ENCODE results near the gene DIP2C. TPM values are rescaled to one million over a fixed set of nuclear protein-coding genes. Genes with fewer than 3 reads are reported as not detected.

Gene DIP2C
- total RNA-seq, 1 experiment from 2014 or later = 11.0 TPM

- ATAC-seq (no peak), DNase-seq (ENCODE audit: low spot score) (no peak)
- Mint-ChIP-seq H3K27me3 (ENCODE audit: low read depth) (no peaks in the 10 kb centered on the region), H3K4me3 (no peak overlapping the region), H3K36me3 (peaks cover 3% of the 10 kb centered on the region; the same call in 1 of the 2 replicates), H3K9me3 (no peaks in the 10 kb centered on the region), H3K4me1 (no peaks in the 10 kb centered on the region), H3K27ac (no peak overlapping the region; the same call in 1 of the 2 replicates)
- TF ChIP-seq E2F4 (CRISPR knock-in tag; IDR thresholded peaks at IDR 0.05; ENCODE audit: borderline replicate concordance, low read depth) = no peak
- no peak for TF ChIP-seq ZNF396 (CRISPR knock-in tag; IDR thresholded peaks at IDR 0.05; ENCODE audit: borderline replicate concordance)
- TF ChIP-seq NFYB (CRISPR knock-in tag; conservative IDR thresholded peaks at IDR 0.05; ENCODE audit: low read depth) = no peak
- TF ChIP-seq AFF4 (CRISPR knock-in tag; IDR thresholded peaks at IDR 0.05; ENCODE audit: borderline replicate concordance) = no peak
- no peak for TF ChIP-seq MAX (CRISPR knock-in tag; IDR thresholded peaks at IDR 0.05)
- TF ChIP-seq ZNF416 (CRISPR knock-in tag; IDR thresholded peaks at IDR 0.05) = no peak
- ChIA-PET POLR2A (no interaction called here), CTCF (interaction anchor here (0.9 kb wide), 1 partner anchor 9 kb away, joined by 3 read pairs; no protein-coding TSS in a partner anchor)
These were observed 303.7 kb downstream of the DIP2C start for GRCh38 chr10:385571-386300.

GRCh38 chr10:384538-385305, 304.7 kb downstream of the DIP2C start:
- no peak for ATAC-seq
- Mint-ChIP-seq H3K27me3 (ENCODE audit: low read depth) (no peaks in the 10 kb centered on the region), H3K36me3 (peaks cover 3% of the 10 kb centered on the region; the same call in 1 of the 2 replicates), H3K4me1 (no peaks in the 10 kb centered on the region), H3K27ac (no peak overlapping the region), H3K9me3 (no peaks in the 10 kb centered on the region), H3K4me3 (no peak overlapping the region)
- no peak for DNase-seq (ENCODE audit: low spot score)
- POLR2A ChIA-PET = no interaction called here
- TF ChIP-seq PREB (CRISPR knock-in tag; IDR thresholded peaks at IDR 0.05; ENCODE audit: borderline replicate concordance) (no peak), ZNF396 (CRISPR knock-in tag; IDR thresholded peaks at IDR 0.05; ENCODE audit: borderline replicate concordance) (no peak)
- CTCF ChIA-PET = no interaction called here

GRCh38 chr10:383519-383918, 305.9 kb downstream of the DIP2C start:
- DNase-seq (ENCODE audit: low spot score) (no peak), ATAC-seq (no peak)
- ChIA-PET CTCF (no interaction called here), POLR2A (no interaction called here)
- Mint-ChIP-seq H3K36me3 (peaks cover 4% of the 10 kb centered on the region; the same call in 1 of the 2 replicates), H3K4me3 (no peak overlapping the region), H3K27me3 (ENCODE audit: low read depth) (no peaks in the 10 kb centered on the region), H3K9me3 (peaks cover 2% of the 10 kb centered on the region), H3K27ac (no peak overlapping the region), H3K4me1 (no peaks in the 10 kb centered on the region)
- TF ChIP-seq IRF2 (CRISPR knock-in tag; IDR thresholded peaks at IDR 0.05; ENCODE audit: borderline replicate concordance, low read depth) (no peak), EMX1 (CRISPR knock-in tag; IDR thresholded peaks at IDR 0.05) (no peak), TEAD1 (CRISPR knock-in tag; IDR thresholded peaks at IDR 0.05) (no peak), NR2C2 (CRISPR knock-in tag; IDR thresholded peaks at IDR 0.05) (no peak), HMGA2 (CRISPR knock-in tag; IDR thresholded peaks at IDR 0.05) (no peak), ZNF219 (CRISPR knock-in tag; IDR thresholded peaks at IDR 0.05; ENCODE audit: borderline replicate concordance) (no peak), ATF2 (CRISPR knock-in tag; IDR thresholded peaks at IDR 0.05; ENCODE audit: borderline replicate concordance, low read depth) (no peak), ATF1 (CRISPR knock-in tag; IDR thresholded peaks at IDR 0.05) (no peak), PREB (CRISPR knock-in tag; IDR thresholded peaks at IDR 0.05; ENCODE audit: borderline replicate concordance) (no peak), ZNF281 (CRISPR knock-in tag; IDR thresholded peaks at IDR 0.05) (no peak), TCF7 (CRISPR knock-in tag; IDR thresholded peaks at IDR 0.05; ENCODE audit: low read depth) (no peak), ZNF416 (CRISPR knock-in tag; IDR thresholded peaks at IDR 0.05) (no peak)

All from WTC11 (cell line).